Measurements from ENCODE around the gene BARD1. TPM values are rescaled to one million over a fixed set of nuclear protein-coding genes. Genes with fewer than 3 reads are reported as not detected.
"Not testable (repeated sequence)": the region's sequence is repeated elsewhere in the genome, so short reads cannot be mapped to it uniquely, and the experiment has no call there.

The BARD1 gene
- total RNA-seq: 8.4 TPM
- long read RNA-seq, full-length matches to known transcripts: 3 of 4 reads
- long read RNA-seq, partial matches to known transcripts: 1 of 4 reads
- long read RNA-seq, other reads (novel, unspliced or antisense): 0 of 4 reads

DNA sequence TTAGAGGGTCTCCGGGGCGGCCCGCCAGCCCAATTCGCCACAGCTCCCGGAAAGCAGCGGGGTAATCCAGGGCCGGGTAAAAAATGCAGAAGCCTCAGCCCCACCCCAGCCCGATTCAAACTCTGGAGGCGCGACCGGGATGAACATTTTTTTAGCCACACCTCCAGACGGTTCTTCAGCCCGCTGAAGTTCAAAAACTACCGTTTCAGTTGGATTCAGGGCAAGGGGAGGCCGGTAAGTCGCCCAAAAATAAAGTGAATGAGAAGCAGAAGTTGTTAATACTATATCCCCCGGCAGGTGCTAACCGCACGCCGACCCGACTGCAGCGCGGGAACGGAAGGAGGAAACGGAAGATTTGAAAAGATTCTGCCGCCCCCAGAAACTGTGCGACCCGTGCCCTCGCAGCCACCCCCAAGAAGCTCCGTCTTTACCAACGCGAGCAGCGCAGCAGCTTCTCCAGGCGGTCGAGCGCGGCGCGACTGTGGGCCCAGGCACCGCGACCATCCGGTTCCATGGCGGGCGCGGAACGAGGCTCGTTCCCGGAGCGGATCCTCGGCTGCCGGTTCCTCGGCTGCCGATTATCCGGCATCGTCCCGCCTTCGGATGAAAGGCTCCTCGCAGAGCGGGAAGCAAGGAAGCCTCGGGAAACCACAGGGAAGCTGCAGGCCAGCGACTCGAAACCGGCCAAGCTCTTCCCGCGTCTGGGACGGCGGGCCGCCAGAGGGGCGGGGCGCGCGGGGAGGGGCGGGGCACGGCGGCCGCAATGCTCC, at the start of gene BARD1:
TSS of gene BARD1 (minus strand) at position 703 of the 770 bp plus-strand sequence. CDS start at position 589, 114 bp downstream.
- ATAC-seq (peak; percentile 23), DNase-seq (ENCODE audit: missing footprints) (peak; percentile 78)
- intact Hi-C loops (cut with DNase I): loop anchor here (5.0 kb wide), 1 partner anchor 503 kb away; the partner anchor contains the start of gene ATIC

DNA sequence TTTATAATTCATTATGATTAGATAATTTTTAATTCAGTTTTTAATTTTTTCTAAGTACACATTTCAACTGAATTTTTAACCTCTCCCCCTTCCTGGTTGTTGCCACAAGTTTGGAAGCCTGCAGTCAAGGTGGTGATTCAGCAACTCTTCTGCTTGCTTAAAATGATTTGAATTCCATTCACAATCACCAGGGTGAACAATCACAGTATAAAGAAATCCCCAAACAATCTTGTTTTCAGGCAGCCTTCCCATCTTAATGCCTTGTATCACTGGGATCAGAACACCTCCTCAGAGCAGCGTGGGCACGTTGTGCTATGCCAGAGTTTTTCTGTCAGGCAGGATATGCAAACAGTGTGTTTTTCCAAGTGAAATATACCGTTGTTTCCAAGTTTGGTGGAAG, 46.7 kb upstream of the BARD1 start:
- ATAC-seq: no peak
- intact Hi-C loops (cut with DNase I): no loop called here

DNA sequence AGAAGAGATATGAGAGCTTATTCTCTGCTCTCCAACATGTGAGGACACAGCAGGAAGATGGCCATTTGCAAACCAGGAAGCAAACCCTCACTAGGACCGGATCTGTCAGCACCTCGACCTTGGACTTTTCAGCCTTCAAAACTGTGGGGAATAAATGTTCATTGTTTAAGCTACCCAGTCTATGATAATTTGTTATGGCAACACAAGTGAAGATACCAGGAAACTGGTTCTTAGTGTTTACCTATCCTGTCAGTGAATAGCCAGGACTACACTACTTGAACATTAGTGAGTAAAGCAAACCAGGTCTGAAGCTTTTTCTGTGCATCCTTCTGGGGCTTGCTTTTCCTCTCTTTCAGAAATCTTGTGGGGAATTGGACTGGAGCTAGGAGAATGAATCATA, 44.4 kb upstream of the BARD1 start:
- DNase-seq (ENCODE audit: missing footprints): no peak
- intact Hi-C loops (cut with DNase I): no loop called here
- no peak for ATAC-seq

More for the DNA sequence above, 46.7 kb upstream of the BARD1 start:
- no peak for DNase-seq (ENCODE audit: missing footprints)

DNA sequence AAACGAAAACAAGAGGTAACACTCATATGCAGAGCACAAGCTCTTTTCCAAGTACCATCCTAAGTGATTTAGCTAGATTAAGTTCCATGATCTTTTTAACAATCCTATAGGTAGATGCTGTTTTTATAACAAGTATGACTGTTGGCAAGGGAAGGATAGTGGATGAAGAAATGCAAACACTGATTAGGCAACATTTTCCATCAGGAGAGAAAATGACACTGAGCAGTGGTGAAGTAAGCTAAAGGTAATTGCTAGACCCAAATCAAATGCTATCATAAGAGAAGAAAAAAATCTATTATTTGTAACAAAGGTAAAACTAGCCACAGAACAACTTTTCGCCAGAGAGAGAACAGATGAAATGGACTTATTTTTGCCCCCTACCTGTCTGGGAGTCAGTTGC, 34.3 kb upstream of the BARD1 start:
- intact Hi-C loops (cut with DNase I): no loop called here
- DNase-seq (ENCODE audit: missing footprints) (no peak), ATAC-seq (no peak)

DNA sequence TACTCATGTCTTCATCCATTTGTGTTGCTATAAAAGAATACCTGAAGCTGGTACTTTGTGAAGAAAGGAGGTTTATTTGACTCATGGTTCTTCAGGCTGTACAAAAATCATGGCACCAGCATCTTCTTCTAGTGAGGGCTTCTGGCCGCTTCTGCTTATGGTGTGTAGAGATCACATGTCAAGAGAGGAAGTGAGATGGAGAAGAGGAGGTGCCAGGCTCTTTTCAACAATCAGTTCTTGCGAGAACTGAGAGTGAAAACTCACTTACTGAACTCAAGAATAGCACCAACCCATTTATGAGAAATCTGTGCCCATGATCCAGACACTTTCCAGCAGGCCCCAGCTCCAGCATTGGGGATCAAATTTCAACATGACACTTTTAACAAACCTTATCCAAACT, 30.0 kb upstream of the BARD1 start:
- intact Hi-C loops (cut with DNase I): no loop called here
- DNase-seq (ENCODE audit: missing footprints) (no peak), ATAC-seq (no peak)

DNA sequence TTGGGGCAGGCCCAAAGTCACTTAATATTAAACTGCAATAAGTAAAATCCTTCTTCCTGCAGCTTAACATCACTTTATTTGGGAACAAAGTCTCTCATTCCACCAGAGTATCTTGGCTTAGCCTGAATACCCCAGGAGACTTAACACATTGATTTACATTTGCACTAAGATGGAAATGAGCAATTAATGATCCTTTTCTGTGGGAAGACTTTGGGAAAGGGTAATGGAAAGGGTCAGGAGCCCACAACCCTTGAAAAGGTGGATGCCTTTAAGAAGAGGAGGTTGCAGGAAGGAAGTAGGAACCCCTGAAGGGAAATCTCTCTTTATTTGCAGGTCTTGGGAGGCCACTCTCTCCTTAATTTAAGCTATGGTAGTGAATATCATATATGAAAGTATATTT, 28.0 kb upstream of the BARD1 start:
- DNase-seq (ENCODE audit: missing footprints) (no peak), ATAC-seq (no peak)
- intact Hi-C loops (cut with DNase I): no loop called here

DNA sequence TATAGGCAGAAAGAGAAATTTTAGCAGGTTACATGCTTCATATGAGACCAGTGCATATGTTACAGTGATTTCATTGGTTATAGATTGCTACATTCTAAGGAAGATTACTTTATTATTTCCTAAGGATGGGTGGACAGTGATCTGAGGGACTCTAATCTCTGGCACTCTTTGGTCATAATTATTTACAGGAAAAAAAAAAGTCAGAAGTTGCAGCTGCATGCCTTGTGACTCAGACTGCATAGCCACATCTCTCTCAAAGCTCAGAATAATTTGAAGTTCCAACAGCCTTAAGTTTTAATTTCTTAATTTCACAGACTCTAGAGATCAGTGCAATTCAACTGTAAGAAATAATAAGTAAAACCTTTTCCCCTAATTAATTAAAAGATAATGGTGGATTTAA, 27.1 kb upstream of the BARD1 start:
- DNase-seq (ENCODE audit: missing footprints) (no peak), ATAC-seq (no peak)
- intact Hi-C loops (cut with DNase I): no loop called here

DNA sequence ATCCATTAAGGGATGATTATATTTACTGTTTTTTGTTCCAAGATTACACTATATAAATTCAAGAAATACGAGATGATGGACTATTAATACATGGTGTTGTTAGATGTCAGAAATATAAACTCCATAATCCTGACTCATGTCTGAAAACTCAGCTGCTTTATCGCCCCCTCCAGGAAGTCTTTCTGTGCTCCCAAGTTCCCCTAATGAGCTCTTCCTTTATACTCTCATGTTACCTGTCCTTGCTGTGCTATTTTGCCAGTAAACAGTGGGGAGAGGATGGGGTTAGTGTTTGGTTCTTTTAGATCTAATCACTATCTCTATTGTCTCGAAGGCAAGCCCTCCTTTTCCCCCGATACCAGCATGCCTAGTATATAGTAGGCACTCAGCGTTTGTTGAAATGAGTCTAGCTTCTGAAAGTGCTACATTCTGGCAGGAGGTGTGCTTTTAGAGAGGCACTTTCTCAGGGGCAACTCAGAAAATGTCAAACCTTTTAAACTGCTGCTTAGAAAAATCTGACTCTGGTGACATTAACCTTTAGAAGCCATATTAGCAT, 21.4 kb upstream of the BARD1 start:
- DNase-seq (ENCODE audit: missing footprints): no peak
- intact Hi-C loops (cut with DNase I): no loop called here
- no peak for ATAC-seq

DNA sequence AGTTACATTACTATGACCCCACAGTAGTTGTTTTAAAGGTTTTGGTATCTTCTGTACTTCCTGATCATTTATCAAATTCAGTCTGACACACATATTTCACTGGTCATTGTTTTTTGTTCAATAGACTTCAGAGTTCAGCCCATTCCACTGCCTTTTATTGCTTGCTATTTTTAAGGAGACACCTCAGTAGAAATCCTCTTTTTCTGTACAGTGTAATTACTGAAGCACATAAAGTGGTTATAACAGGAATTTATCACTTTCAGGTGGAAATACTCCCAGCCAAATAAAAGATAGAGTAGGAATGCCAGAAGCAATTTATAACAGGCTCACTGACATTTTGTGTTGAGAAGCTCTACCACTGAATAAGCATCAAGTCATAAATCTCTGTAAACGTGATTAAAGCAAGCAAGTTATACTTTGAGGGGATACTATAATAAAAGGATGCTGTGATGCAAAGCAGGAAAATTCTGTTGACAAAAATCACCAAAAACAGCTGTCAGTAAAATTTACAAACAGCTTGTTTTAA, 6.6 kb upstream of the BARD1 start:
- no peak for ATAC-seq
- intact Hi-C loops (cut with DNase I): no loop called here

DNA sequence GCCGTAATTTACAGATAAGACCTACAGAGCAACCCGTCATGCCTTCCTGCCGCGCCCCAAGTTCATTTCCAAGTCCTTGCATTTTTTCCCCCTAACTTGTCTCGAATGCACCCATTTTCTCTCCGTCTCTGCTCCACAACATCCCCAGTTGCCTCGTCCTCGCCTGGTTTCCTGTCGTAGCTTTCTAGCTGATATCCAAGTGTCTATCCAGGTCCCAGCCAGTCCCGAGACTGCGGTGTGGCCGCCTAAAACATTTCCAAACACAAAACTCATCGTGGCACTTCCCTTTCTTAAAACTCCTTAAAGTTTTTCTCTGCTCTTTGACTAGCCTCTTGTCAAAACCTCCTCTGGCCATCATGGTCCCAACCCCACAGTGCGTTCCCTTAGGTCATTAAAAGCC, 1.2 kb upstream of the BARD1 start:
- intact Hi-C loops (cut with DNase I): no loop called here
- DNase-seq (ENCODE audit: missing footprints) (no peak), ATAC-seq (no peak)

More for the DNA sequence above, 6.6 kb upstream of the BARD1 start:
- DNase-seq (ENCODE audit: missing footprints): no peak

DNA sequence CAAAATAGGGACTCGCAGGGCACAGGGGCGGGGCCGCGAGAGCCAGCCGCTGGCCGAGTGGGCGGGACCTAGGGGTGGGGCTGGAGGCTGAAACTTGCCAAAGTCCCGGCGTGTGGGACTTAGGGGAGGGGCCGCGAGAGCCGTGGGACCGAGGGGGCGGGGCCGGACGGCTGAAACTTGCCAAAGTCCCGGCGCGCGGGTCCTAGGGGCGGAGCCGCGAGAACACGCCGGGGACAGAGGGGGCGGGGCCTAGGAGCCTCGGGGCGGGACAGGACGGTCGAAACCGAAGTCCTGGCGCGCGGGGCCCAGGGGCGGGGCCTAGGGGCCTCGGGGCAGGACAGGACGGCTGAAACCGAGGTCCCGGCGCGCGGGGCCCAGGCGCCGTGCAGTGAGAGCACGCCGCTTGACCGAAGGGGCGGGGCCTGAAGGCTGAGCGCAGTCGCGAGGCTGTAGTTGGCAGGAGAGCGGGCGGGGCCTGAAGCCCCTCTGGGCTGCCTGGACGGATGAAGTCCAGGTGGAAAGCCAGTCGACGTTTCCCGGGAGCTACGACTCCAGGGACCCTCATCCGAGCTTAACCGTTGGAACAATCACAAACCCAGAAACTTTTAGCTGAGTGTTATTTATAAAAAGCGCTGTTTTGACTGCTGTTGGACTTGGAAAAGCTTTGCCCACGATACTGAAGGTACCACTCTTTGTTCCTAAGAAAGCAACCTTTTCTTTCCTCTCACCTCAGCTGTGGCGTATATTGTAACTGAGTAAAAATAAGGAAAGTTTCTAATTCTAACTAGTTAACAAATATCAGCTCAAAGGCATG, 475 bp upstream of the BARD1 start:
- ATAC-seq: peak; percentile 98
- DNase-seq (ENCODE audit: missing footprints): peak; percentile 100
- intact Hi-C loops (cut with DNase I): loop anchor here (5.0 kb wide), 1 partner anchor 502 kb away; the partner anchor contains the start of gene ATIC

DNA sequence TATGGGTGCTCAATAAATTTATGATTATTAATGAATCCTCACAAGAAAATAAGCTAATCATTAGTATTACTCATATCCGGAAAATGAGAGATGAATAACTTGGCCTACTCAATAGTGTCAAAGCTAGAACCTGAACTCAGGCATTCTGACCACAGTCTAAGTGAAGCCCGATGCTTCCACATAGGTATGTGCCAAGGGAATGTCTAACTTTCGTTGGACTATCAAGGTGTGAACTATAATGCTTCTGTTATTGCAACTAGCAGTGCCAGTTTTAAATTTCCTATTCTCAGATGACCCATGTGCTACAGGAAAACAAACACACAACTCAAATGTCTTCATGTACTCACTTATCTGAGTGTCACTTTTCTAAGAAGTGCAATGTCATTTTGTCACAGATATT, 1.8 kb downstream of the BARD1 start:
- DNase-seq (ENCODE audit: missing footprints) (no peak), ATAC-seq (no peak)
- intact Hi-C loops (cut with DNase I): loop anchor here (5.0 kb wide), 1 partner anchor 505 kb away; the partner anchor contains the start of gene ATIC

DNA sequence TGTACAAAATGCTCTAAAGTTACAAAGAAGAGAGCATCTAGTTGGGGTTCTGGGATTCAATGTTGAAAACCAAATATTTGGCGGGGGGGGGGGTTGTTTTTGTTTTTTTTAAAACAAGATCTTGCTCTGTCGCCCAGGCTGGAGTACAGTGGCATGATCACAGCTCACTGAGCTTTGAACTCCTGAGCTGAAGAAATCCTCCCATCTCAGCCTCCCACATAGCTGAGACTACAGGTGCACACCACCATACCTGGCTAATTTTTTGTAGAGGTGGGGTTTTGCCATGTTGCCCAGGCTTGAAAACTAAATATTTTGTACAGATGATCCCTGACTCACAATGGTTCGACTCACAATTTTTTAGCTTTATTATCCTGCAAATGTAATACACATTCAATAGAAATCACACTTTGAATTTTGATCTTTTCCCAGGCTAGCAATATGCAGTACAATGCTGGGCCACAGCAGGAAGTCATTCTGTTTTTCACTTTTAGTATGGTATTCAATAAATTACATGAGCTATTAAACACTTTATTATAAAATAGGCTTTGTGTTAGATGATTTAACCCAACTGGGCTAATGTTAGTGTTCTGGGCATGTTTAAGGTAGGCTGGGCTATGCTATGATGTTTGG, 7.6 kb downstream of the BARD1 start:
- ATAC-seq: no peak
- intact Hi-C loops (cut with DNase I): no loop called here
- no peak for DNase-seq (ENCODE audit: missing footprints)

DNA sequence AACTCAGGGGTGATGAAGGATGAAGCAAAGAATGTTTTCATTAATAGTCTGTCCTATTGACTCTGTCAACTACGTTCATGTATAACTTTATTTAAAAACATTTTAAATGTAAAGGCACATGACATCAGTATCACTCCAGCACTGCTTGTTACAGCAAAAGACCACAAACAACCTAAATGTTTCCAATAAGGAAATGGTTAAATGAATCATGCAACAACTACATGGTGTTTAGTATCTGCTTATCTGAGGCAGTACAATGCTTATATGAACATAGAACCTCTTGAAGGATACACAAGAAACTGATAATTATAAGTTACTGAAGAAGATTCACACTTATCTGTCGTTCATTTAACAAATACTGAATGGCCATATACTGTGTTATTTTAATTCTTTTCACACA, 8.4 kb downstream of the BARD1 start:
- intact Hi-C loops (cut with DNase I): no loop called here
- DNase-seq (ENCODE audit: missing footprints): no peak

DNA sequence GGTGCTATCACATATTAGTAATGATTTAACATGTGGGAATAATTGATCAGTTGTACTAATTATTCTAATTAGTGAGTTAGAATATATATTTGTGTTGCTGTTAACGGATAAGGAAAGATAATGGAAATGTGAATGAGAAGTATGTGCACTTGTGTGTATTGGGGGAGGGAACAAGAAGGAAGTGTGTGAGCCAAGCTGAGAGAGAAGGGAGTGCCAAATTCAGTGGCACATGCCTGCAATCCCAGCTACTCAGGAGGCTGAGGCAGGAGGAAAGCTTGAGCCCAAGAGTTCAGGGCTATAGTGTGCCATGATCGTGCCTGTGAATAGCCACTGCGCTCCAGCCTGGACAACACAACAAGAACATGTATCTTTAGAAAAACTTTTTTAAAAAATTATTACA, 9.3 kb downstream of the BARD1 start:
- ATAC-seq (no peak), DNase-seq (ENCODE audit: missing footprints) (no peak)
- intact Hi-C loops (cut with DNase I): no loop called here

More for the DNA sequence above, 8.4 kb downstream of the BARD1 start:
- no peak for ATAC-seq

DNA sequence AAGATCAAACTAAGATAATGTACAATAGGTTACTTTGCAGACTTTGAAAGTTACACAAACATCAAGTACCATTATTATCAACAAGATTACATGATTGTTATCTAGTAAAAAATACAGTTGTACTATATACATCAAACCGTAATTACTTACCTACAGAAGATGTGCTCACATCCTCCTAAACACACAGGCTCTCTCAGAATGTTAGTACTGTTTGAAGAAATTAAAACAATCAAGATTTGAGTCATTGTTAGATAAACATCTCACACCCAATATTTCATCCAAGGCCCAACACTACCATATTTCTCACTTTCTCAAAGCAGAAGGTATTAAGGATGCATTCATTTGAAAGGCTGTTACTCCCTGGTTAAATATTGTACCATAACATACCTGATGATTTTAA, 12.6 kb downstream of the BARD1 start:
- intact Hi-C loops (cut with DNase I): no loop called here
- DNase-seq (ENCODE audit: missing footprints) (no peak), ATAC-seq (no peak)

DNA sequence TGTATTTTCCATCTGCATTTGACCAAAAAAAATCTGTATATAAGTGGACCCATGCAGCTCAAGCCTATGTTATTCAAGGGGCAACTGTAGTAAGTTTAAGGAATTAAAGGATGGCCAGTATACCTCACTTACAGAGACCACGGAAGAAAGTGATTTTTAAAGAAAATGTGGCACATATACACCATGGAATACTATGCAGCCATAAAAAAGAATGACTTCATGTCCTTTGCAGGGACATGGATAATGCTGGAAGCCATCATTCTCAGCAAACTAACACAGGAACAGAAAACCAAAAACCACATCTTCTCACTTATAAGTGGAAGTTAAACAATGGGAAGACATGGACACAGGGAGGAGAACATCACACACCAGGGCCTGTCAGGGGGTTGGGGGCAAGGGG, 26.3 kb downstream of the BARD1 start:
- intact Hi-C loops (cut with DNase I); DNase-seq (ENCODE audit: missing footprints); ATAC-seq: not testable (repeated sequence)

DNA sequence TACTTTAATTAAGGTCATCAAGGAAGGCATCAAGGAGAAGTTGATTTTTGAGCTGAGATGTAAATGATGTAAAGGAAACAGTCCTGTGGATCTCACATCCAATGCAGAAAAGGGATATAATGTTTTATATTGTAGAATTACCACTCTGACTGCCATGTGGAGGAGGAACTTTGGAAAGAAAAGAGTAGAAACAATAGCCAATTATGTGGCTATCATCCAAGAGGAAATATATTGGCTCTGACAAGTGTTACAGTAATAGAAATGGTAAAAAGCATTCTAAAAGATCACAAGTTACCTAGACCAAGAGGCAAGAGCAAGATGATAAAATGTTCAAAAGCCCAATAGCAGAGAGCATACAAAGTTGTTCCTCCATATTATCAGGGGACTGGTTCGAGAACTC, 26.8 kb downstream of the BARD1 start:
- DNase-seq (ENCODE audit: missing footprints) (no peak), ATAC-seq (no peak)
- intact Hi-C loops (cut with DNase I): no loop called here

DNA sequence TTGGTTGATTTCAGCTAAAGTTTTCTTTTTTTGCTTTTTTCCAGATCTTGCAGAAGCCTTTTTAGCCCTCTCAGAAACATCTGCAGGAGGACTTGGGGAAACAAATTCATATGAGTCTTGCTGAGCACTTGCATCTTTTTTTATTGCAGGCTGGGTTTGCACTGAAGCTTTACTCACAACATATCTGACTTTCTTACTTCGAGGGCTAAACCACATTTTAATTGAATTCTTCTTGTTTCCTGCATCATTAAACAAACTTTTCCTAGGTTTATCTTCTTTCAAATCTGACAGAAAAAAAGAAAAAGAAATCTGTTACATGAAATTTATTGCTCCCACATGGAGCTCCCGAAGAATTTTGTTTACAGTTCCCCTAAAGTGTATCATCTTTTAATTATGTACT, 28.3 kb downstream of the BARD1 start:
- ATAC-seq: no peak
- DNase-seq (ENCODE audit: missing footprints): no peak
- intact Hi-C loops (cut with DNase I): no loop called here

All from Right ventricle myocardium inferior (tissue), 1 donor.